Fibroblast of lung (primary cell): Measurements from ENCODE around the gene CLEC4G.

Experiments
- CTCF ChIP-seq, 2 donors: IDR thresholded peaks in 1 of 2; conservative IDR thresholded peaks in 1 of 2; 1 replicate in 1 of 2; 2 replicates in 1 of 2; pipeline ENCODE4 v1.5.1; 2011 to 2012; ENCODE audit warnings: low read length in 2 of 2, control low read depth in 1 of 2, inconsistent platforms in 1 of 2, low read depth in 1 of 2, mild to moderate bottlenecking in 1 of 2
- EZH2 ChIP-seq: IDR thresholded peaks from 2 replicates; pipeline ENCODE4 v1.5.1; 2012; ENCODE audit warnings: low read length, control low read depth, mild to moderate bottlenecking; ENCODE audit errors: missing control alignments

- no peak for TF ChIP-seq CTCF (conservative IDR thresholded peaks at IDR 0.05 in 1 of 2, IDR thresholded peaks at IDR 0.05 in 1 of 2; ENCODE audit: low read depth in 1 of 2, low read length in 2 of 2)
- TF ChIP-seq EZH2: no peak
Observed at GRCh38 chr19:7775761-7776160, 43.9 kb upstream of the CLEC4G start.
